HG02870 (cell line): ENCODE data around the gene TSPAN32.
A peak's percentile ranks its signal among the peaks of the same experiment; 100 is the strongest.

Experiments
- ATAC-seq: cut with Tn5 transposase; IDR thresholded peaks from one replicate; pipeline ENCODE4 v1.9.1; 2021; ENCODE audit warnings: mild to moderate bottlenecking, moderate library complexity; ENCODE audit not compliant: unreplicated experiment

Gene TSPAN32, protein sequence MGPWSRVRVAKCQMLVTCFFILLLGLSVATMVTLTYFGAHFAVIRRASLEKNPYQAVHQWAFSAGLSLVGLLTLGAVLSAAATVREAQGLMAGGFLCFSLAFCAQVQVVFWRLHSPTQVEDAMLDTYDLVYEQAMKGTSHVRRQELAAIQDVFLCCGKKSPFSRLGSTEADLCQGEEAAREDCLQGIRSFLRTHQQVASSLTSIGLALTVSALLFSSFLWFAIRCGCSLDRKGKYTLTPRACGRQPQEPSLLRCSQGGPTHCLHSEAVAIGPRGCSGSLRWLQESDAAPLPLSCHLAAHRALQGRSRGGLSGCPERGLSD

DNA sequence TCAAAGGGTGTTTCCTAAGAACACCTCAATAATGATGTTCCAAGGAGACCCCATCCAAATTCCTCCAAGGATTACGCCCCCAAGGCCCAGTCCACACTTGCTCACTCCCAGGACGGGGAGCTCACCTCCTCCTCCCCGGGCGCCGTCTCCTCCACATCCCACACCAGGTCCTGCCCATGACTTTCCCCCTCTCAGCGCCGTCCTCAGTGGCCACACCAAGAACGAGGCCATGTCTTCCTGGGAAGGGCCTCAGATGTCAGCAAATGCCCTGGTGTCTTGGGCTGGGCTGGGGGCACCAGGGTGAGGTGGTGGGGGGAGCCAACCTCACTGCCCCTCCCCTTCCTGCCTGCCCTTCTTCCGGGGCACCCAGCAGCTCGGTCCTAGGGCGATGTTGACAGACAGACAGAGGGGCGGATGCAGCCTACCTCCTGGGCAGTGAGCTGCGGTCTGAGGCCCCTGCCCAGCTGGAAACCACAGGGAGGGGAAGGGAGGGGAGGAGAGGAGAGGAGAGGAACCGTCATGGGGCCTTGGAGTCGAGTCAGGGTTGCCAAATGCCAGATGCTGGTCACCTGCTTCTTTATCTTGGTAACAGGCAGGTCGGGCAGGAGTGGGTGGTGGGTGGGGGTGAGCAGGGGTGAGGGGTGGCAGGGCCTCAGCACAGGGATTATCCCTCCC is at the start of gene TSPAN32, which contains the start of gene C11orf21:
TSPAN32 (plus strand) TSS at position 383 of the 675 bp plus-strand sequence; CDS start at position 520, 137 bp downstream.
C11orf21 (minus strand) TSS at position 288 of the 675 bp plus-strand sequence; CDS start at position 178, 110 bp downstream.
- peak; percentile 66 for ATAC-seq

DNA sequence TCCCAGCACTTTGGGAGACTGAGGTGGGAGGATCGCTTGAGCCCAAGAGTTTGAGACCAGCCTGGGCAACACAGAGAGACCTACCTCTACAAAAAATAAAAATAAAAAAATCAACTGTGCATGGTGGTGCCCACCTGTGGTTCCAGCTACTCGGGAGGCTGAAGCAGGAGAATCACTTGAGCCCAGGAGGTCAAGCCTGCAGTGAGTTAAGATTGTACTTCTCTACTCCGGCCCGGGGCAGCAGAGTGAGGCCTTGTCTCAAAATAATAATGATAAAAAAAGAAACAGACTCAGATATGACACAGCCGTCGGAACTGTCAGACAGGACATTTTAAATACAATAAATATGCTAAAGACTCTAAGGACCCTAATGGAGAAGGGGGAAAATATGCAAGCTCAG is 49.8 kb upstream of the TSPAN32 start:
- ATAC-seq: no peak

DNA sequence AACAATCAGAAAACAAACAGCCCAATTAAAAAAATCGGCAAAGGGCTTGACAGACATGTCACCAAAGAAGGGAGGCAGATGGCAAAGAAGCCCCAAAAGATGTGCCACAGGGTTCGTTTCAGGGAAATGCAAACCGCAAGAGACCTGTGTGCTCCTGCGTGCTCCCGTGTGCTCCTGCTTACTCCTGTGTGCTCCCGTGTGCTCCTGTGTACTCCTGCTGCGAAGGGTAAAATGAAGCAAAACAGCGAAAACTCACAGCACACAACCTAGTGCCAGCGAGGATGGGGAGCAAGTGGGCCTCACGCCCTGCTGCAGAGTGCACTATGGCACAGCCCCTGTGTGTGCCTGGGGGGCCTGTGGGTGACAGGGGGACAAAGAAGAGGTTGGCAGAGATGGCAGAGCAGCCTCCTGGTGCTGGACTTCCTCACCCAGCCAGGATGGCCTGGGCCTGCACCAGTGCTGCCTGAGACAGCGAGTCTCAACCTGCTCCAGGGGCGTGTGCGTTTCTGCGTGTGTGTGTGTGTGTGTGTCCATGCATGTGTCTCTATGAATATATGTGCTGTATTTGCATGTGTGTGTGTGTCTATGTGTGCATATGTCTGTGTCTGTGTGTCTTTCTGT is 45.4 kb upstream of the TSPAN32 start:
- ATAC-seq: no peak

DNA sequence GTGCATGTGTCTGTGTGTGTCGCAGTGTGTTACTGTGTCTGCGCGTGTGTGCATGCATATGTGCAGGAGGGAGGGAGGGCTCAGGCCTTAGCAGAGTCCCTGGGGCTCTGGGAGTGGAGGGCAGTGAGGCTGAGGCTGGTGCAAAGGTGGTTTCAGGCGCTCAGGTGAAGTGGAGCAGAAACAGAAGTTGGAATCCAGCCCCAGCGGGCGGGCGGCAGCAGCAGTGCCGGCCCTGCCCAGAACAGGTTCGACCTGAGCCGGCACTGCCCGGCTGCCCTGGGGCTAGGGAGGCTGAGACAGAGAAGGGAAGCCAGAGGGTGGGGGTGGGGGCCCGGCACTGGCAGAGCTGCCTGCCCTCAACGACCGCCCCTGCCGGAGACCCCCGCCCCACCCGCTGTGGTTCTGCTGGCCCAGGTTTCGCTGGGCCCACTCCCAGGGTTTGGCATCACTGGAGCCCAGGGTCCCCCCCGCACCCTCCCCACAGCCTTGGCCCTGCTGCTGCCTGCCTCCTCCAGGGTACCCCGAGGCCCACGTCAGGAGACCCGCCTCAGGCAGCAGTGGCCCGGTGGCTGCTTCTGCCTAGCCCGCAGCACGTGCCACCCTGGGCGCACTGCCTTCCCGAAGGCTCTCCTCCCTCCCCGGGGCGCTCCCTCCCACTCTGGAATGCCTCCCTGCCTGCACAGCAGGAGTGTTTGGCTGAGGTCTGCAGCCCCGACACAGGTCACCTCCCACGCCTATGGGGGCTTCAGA is 44.7 kb upstream of the TSPAN32 start:
- no peak for ATAC-seq

DNA sequence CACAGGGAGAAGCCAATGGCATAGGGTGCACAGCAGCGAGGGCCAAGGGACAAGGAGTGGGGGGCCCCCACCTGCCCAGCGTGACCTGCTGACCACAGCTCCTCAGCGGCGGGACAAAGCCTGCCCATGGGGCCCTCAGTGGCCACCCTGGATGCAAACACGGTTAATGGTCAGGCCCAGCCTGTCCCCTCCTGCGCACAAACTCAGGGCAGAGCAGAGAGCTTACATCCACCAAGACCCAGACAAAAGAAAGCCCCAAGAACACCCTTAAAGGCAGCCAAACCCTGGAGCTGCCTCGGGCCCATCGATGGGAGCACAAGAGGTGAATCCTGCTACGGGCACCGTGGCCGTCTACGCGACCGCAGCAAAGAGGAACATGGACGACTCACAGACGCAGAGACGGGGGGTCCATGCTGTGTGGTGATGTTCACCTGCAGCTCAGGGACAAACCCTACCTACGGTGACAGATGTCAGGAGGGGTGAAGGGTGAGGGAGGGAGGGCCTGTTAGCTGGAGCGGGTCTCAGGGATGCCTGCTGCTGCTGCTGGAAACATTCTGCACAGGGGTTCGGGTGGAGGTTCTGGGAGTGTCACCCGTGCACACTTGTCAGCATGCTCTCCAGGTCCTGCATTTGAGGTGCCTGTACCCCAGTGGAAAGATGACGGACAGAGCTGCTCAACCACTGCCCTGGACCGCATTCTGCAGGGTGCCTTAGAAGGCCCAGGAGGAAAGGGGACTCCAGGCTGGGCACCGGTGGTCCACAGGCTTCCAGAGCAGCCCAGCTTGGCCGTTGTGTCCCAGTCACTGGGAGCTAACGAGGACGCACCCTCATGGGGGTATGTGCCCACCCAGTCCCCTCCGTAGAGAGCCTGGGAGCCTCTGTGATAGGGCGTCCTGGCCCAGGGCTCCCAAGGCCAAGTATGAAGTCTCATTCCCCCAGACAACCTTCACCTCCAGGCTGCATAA is 43.0 kb upstream of the TSPAN32 start:
- no peak for ATAC-seq

- ATAC-seq: no peak
Measured at GRCh38 chr11:2259466-2259830, 42.4 kb upstream of the TSPAN32 start.

DNA sequence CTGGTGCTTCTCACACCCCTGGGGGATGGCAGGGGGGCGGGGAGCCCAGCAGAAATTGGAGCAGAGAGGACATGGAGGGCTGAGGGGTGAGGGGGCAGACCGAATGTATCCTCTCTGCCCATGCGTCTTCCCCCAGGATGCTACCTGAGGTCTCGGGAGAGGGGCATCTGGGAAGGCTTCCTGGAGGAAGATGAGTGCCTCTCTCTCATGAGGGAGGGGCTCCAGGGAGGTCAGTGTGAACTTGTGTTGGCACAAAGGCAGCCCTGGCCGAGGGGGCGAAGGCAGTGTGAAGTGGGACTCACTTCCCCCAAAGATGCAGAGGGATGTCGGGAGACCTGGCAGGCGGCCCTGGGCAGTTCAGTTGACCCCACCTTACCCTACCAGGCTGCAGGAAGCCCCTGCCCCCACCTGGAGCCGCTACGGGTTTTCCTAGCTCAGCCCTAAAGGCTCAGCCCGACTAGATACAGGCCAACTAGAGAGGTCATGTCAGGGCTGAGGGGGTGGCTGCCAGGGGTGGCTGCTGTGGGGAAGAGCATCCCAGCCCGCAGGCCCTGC is 41.8 kb upstream of the TSPAN32 start:
- ATAC-seq: no peak

GRCh38 chr11:2260491-2261364 is 41.1 kb upstream of the TSPAN32 start:
- no peak for ATAC-seq

DNA sequence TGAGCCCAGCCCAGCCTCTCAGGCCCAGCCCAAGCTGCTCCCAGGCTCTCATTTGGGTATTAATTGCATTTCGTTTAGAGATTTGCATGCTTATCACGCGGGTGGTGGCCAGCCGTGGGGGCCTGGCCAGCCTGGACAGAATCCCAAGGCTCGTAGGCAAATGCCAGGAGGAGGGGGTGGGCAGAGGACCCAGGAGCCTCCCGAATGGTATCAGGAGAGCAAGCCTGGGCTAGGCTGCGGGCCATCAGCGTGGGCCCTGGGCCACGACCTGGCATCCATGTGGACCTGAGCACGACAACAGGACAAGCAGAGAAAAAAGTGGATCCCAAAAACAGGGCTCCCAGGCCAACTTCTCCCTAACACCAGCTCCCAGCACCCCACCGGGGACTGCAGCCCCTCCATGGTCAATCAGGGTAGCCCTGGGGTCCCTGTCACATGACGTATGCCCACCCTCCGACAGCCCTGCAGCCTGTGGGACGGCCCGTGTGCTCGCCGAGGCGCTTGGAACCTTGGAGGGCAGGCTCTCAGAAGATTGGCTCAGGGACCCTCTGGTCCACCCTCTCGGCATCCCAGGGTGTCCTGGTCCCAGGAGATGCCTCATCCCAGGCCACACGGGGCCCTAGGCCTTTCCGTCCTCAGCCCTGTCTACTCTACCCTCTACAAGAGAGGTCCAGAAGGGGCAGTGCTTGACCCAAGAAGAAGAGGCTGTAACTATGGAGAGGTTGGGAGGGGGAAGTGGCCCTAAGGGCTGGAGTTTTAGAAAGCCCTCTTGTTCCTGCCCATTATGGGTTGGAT is 40.2 kb upstream of the TSPAN32 start:
- no peak for ATAC-seq

DNA sequence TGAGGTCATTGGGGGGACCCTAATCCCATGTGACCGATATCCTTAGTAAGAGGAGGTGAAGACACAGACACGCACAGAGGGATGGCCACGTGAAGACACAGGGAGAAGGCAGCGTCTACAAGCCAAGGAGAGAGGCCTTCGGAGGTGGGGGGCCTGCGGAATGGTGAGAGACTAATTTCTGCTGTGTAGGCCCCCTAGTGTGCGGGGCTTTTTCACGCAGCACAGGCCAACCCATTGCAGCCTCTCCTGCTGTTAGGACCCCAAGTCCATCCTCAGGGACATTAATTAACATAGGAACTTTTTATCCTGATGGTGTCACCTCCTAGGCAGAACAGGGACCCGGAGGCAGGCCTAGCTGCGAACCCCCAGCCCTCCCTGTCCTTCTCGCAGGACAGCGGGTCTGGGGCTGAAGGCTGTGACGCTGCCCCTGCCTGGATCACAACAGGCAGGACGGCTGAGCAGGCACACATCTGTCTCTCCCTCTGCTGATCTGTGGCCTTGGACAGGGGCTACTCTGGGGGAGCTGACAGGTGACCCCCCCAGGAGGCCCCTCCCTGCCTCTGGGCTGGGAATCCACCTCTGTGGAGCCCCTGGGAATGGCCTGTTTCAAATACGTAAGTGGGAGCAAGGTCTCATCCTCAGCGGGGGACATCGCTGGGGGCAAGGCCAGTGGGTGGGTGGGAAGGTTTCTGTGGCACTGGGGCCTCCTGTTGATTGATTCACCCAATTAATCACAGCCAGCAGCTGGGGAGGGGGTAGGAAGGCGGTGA is 39.3 kb upstream of the TSPAN32 start:
- no peak for ATAC-seq

GRCh38 chr11:2263071-2263565 is 38.7 kb upstream of the TSPAN32 start:
- no peak for ATAC-seq

DNA sequence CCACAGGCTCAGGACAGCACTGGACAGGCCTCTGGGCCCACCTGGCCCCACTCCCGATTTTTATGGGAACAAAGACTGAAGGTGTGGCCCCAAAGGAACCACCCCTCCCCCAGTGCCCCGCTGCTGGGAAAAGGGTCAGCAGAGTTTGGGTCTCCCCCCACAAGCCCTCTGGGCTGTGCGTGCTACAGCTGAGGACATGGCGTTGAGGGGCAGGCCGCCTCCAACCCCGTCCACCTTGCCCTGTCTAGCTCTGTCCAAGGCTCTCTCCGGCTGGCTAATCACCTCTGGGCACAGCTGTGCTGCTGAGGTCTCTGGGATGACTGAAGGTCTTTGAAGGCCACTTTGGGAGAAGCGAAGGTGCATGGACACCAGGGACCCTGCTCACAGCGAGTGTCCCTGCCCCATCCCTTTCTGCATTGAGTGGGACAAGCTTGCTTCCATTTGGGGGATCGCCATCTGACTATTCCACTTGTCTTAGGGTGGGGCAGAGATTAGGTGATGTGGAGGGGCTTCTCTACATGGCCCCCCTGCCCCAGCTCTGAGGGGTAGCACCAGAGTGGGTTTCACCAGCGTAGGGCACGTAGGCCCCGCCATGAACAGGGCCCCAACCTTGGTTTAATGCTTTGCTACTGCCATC is 38.0 kb upstream of the TSPAN32 start:
- ATAC-seq: no peak

DNA sequence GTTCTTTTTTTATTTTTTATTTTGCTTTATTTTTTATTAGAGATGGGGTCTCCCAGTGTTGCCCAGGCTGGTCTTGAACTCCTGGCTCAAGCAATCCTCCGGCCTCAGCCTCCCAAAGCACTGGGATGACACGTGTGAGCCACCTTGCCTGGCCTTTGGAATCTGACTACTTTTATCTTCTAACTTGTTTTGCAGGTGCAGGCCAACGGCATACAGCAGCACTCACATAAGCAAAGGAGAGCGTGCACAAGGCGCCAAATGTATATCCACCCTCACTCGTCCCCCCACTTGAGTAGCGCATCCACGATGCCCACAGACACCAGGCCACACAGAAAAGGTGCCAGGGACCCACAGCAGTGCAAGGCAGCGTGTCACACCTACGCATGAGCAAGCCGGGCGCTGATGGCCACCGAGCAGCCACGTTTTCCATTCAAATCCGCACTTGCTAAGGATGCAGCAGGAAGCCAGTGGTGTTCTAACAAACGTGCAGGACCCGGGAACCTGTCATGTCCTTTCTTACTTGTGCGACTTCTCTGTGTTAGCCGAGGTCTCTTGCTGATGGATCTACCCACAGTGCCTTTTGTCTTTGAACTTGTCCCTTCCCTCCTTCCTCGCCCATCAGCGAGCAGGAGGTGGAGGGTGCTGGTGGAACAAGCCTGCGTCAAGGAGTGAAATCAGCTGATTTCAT is 37.3 kb upstream of the TSPAN32 start:
- ATAC-seq: no peak

GRCh38 chr11:2265396-2265795 is 36.4 kb upstream of the TSPAN32 start:
- no peak for ATAC-seq

DNA sequence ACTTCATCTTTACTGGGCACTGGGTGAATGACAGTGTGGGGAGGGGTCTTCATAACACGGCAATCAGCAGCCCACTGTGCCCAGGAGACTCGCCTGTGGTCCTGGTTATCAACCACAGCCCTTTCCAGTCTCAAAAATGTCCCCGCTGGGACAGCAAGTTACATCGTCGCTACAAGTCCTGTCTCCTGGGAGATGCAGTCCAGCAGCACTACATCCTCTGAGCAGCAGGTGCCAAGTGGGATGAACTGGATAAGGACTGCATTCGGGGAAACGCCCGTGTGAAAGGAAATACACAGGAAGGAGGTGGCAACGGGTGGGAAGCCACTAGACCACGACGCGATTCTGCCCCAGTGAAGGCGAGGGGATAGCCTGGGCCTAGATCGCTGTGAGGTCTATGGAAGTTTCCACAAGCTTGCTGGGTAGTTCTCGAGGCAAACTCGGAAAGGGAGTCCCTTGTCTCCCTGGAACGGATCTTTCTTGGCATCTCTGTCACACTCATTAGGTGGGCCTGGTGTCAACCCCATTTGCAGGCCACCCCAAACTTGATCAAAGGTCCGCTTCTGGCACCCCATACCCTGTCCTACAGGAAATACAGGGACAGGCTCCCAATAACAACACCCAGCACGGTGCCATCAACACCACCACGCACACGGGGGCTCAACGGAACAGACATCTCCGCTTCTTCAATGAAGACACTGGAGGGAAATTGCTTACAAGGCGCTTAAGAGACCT is 35.8 kb upstream of the TSPAN32 start:
- no peak for ATAC-seq
